Mucosa of stomach (tissue), 1 donor: ENCODE results near the gene ASTN2.

Experiments used
- H3K27me3 ChIP-seq: one replicate; pipeline ENCODE4 v1.7.0; 2013; ENCODE audit warnings: mild to moderate bottlenecking, low read length; ENCODE audit not compliant: control insufficient read depth, insufficient read depth
- H3K36me3 ChIP-seq: one replicate; pipeline ENCODE4 v1.7.0; 2013; ENCODE audit warnings: low read length; ENCODE audit not compliant: control insufficient read depth, insufficient read depth
- H3K4me1 ChIP-seq: one replicate; pipeline ENCODE4 v1.7.0; 2013; ENCODE audit warnings: mild to moderate bottlenecking, low read length; ENCODE audit not compliant: control insufficient read depth, insufficient read depth
- H3K4me3 ChIP-seq: one replicate; pipeline ENCODE4 v1.7.0; 2013; ENCODE audit warnings: low read length
- H3K9ac ChIP-seq: one replicate; pipeline ENCODE4 v1.7.0; 2013; ENCODE audit warnings: mild to moderate bottlenecking, low read length, moderate library complexity
- H3K9me3 ChIP-seq: one replicate; pipeline ENCODE4 v1.7.0; 2013; ENCODE audit warnings: mild to moderate bottlenecking, low read length, moderate library complexity; ENCODE audit not compliant: control insufficient read depth
- donor health status: Pancreatic carcinoma.

Gene ASTN2

GRCh38 chr9:117170567-117170966 lies 244.3 kb downstream of the ASTN2 start:
- Histone ChIP-seq H3K9me3 (no peaks in the 10 kb centered on the region), H3K9ac (no peak overlapping the region), H3K4me1 (no peaks in the 10 kb centered on the region), H3K27me3 (no peaks in the 10 kb centered on the region), H3K4me3 (no peak overlapping the region), H3K36me3 (no peaks in the 10 kb centered on the region)

GRCh38 chr9:117169089-117169621 lies 245.7 kb downstream of the ASTN2 start:
- Histone ChIP-seq H3K9me3 (no peaks in the 10 kb centered on the region), H3K4me3 (no peak overlapping the region), H3K36me3 (no peaks in the 10 kb centered on the region), H3K9ac (no peak overlapping the region), H3K4me1 (no peaks in the 10 kb centered on the region), H3K27me3 (no peaks in the 10 kb centered on the region)

GRCh38 chr9:117164512-117164911 lies 250.3 kb downstream of the ASTN2 start:
- no peaks in the 10 kb centered on the region for H3K9me3 ChIP-seq
- no peaks in the 10 kb centered on the region for H3K27me3 ChIP-seq
- H3K4me3 ChIP-seq: no peak overlapping the region
- H3K36me3 ChIP-seq: no peaks in the 10 kb centered on the region
- no peaks in the 10 kb centered on the region for H3K4me1 ChIP-seq
- H3K9ac ChIP-seq: no peak overlapping the region

GRCh38 chr9:117160254-117160653 lies 254.6 kb downstream of the ASTN2 start:
- Histone ChIP-seq H3K4me3 (no peak overlapping the region), H3K9ac (no peak overlapping the region), H3K9me3 (no peaks in the 10 kb centered on the region), H3K27me3 (no peaks in the 10 kb centered on the region), H3K36me3 (no peaks in the 10 kb centered on the region), H3K4me1 (no peaks in the 10 kb centered on the region)

GRCh38 chr9:117156771-117157535 lies 257.9 kb downstream of the ASTN2 start:
- H3K36me3 ChIP-seq: no peaks in the 10 kb centered on the region
- no peak overlapping the region for H3K4me3 ChIP-seq
- H3K9me3 ChIP-seq: no peaks in the 10 kb centered on the region
- no peaks in the 10 kb centered on the region for H3K4me1 ChIP-seq
- no peaks in the 10 kb centered on the region for H3K27me3 ChIP-seq
- no peak overlapping the region for H3K9ac ChIP-seq

- Histone ChIP-seq H3K4me1 (no peaks in the 10 kb centered on the region), H3K9me3 (no peaks in the 10 kb centered on the region), H3K9ac (no peak overlapping the region), H3K4me3 (no peak overlapping the region), H3K36me3 (no peaks in the 10 kb centered on the region), H3K27me3 (no peaks in the 10 kb centered on the region)
Measured at GRCh38 chr9:117156144-117156688, 258.6 kb downstream of the ASTN2 start.

- no peaks in the 10 kb centered on the region for H3K9me3 ChIP-seq
- no peaks in the 10 kb centered on the region for H3K4me1 ChIP-seq
- H3K36me3 ChIP-seq: no peaks in the 10 kb centered on the region
- H3K9ac ChIP-seq: no peak overlapping the region
- no peak overlapping the region for H3K4me3 ChIP-seq
- no peaks in the 10 kb centered on the region for H3K27me3 ChIP-seq
Measured at GRCh38 chr9:117153021-117153420, 261.8 kb downstream of the ASTN2 start.

GRCh38 chr9:117151716-117152115 lies 263.1 kb downstream of the ASTN2 start:
- Histone ChIP-seq H3K4me3 (no peak overlapping the region), H3K27me3 (no peaks in the 10 kb centered on the region), H3K36me3 (no peaks in the 10 kb centered on the region), H3K9ac (no peak overlapping the region), H3K4me1 (no peaks in the 10 kb centered on the region), H3K9me3 (no peaks in the 10 kb centered on the region)

- Histone ChIP-seq H3K9ac (no peak overlapping the region), H3K4me3 (no peak overlapping the region), H3K9me3 (no peaks in the 10 kb centered on the region), H3K36me3 (no peaks in the 10 kb centered on the region), H3K4me1 (no peaks in the 10 kb centered on the region), H3K27me3 (no peaks in the 10 kb centered on the region)
Measured at GRCh38 chr9:117149996-117150395, 264.9 kb downstream of the ASTN2 start.

GRCh38 chr9:117145811-117146490 lies 268.9 kb downstream of the ASTN2 start:
- Histone ChIP-seq H3K4me1 (no peaks in the 10 kb centered on the region), H3K9ac (no peak overlapping the region), H3K4me3 (no peak overlapping the region), H3K27me3 (no peaks in the 10 kb centered on the region), H3K9me3 (no peaks in the 10 kb centered on the region), H3K36me3 (no peaks in the 10 kb centered on the region)

- H3K4me1 ChIP-seq: no peaks in the 10 kb centered on the region
- no peak overlapping the region for H3K4me3 ChIP-seq
- no peak overlapping the region for H3K9ac ChIP-seq
- H3K27me3 ChIP-seq: no peaks in the 10 kb centered on the region
- H3K9me3 ChIP-seq: no peaks in the 10 kb centered on the region
- no peaks in the 10 kb centered on the region for H3K36me3 ChIP-seq
Measured at GRCh38 chr9:117145081-117145480, 269.8 kb downstream of the ASTN2 start.

- H3K4me3 ChIP-seq: no peak overlapping the region
- H3K4me1 ChIP-seq: no peaks in the 10 kb centered on the region
- H3K36me3 ChIP-seq: no peaks in the 10 kb centered on the region
- H3K9me3 ChIP-seq: no peaks in the 10 kb centered on the region
- H3K9ac ChIP-seq: no peak overlapping the region
- no peaks in the 10 kb centered on the region for H3K27me3 ChIP-seq
Measured at GRCh38 chr9:117138231-117138630, 276.6 kb downstream of the ASTN2 start.
